ENCODE measurements around the gene PKHD1.

The PKHD1 gene

DNA sequence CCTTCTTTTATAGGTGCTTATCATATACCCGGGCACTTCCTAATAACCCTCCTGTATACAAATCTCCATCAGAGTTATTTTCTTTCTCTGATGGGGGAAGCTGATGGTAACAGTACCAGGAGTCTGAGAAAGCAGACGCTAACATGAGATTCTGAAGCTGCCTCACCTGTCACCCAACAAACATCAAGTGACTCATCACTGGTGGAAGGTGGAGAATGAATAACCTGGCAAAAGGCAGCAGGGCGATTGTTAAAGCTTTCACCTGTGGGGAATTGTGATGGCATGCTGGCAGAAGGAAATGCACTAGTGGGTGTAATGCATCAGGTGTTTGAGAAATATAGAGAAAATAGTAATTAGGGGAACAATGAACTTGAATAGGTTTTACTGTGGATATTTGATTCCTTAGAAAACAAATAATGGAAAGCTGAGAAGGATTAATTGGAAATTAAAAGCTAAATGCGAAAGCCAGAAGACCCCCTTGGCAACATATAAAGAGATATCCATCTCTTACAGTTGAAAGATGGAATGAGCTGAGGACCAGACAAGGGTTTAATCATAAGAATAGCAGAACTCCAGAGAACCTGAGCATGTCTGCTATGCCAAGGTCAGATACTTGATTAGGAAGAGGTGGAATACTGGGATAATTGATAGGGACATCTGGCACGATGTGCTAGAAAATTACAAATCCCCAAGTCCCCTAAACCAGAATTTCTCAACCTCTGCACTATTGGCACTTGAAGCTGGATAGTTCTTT is 517.1 kb downstream of the PKHD1 start:
- TF ChIP-seq, protein P1, sequence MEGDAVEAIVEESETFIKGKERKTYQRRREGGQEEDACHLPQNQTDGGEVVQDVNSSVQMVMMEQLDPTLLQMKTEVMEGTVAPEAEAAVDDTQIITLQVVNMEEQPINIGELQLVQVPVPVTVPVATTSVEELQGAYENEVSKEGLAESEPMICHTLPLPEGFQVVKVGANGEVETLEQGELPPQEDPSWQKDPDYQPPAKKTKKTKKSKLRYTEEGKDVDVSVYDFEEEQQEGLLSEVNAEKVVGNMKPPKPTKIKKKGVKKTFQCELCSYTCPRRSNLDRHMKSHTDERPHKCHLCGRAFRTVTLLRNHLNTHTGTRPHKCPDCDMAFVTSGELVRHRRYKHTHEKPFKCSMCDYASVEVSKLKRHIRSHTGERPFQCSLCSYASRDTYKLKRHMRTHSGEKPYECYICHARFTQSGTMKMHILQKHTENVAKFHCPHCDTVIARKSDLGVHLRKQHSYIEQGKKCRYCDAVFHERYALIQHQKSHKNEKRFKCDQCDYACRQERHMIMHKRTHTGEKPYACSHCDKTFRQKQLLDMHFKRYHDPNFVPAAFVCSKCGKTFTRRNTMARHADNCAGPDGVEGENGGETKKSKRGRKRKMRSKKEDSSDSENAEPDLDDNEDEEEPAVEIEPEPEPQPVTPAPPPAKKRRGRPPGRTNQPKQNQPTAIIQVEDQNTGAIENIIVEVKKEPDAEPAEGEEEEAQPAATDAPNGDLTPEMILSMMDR (IDR thresholded peaks at IDR 0.05; ENCODE audit: poor library complexity, severe bottlenecking) = no peak
- no peak overlapping the region for H3K27ac ChIP-seq (ENCODE audit: poor library complexity, severe bottlenecking)
- ATAC-seq (ENCODE audit: low read depth) (no peak), DNase-seq (ENCODE audit: low spot score) (no peak)
- no peaks in the 10 kb centered on the region for H3K4me1 ChIP-seq (ENCODE audit: insufficient read depth, poor library complexity, severe bottlenecking)
- no peak overlapping the region for H3K4me3 ChIP-seq (ENCODE audit: severe bottlenecking)
- H3K27me3 ChIP-seq (ENCODE audit: insufficient read depth, poor library complexity, severe bottlenecking) = peaks cover 3% of the 10 kb centered on the region
- H3K36me3 ChIP-seq (ENCODE audit: low read depth) = no peaks in the 10 kb centered on the region
- H3K9me3 ChIP-seq (ENCODE audit: severe bottlenecking) = no peaks in the 10 kb centered on the region

DNA sequence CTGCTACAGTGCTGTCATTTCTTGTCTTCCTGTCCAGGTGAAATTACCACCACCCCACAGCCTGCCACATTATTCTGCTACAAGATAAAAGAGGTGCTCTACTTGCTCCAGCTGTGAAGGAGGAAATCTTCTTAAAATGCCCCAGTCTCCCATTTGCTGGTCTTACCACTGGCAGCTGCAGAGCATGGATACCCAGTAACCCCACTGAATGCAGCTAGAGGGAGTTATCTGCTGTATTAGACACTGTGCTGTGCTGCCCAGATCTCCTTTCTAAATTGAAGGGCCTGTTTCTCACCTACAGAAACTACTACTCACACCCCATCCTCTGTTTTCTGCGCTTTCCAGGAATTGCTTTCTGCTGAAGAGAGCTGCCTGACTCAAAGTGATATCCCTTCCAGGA is 517.8 kb downstream of the PKHD1 start:
- Histone ChIP-seq H3K27me3 (ENCODE audit: insufficient read depth, poor library complexity, severe bottlenecking) (no peaks in the 10 kb centered on the region), H3K9me3 (ENCODE audit: severe bottlenecking) (no peaks in the 10 kb centered on the region), H3K4me3 (ENCODE audit: severe bottlenecking) (no peak overlapping the region), H3K36me3 (ENCODE audit: low read depth) (no peaks in the 10 kb centered on the region), H3K4me1 (ENCODE audit: insufficient read depth, poor library complexity, severe bottlenecking) (no peaks in the 10 kb centered on the region), H3K27ac (ENCODE audit: poor library complexity, severe bottlenecking) (no peak overlapping the region)
- TF ChIP-seq, protein P1 (IDR thresholded peaks at IDR 0.05; ENCODE audit: poor library complexity, severe bottlenecking) = no peak
- DNase-seq (ENCODE audit: low spot score) (no peak), ATAC-seq (ENCODE audit: low read depth) (no peak)

DNA sequence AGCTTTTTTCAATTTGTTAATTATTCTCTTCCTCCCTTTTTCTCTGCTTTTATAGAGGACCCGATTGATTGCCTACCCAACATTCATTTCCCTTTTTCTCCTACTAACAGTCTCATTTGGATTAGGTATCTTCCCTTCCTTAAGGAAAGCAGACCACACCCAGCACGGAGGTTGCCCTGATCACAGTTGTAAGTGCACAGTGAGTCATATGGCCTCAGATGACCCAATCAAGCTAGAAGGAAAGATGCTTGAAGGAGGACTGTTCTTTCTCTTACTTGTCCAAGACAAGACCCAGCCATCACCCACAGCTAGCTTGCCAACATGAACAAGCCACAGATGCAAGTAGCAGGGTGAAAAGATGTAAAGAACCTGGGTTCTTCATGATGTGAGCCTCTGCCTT is 518.6 kb downstream of the PKHD1 start:
- Histone ChIP-seq H3K4me1 (ENCODE audit: insufficient read depth, poor library complexity, severe bottlenecking) (no peaks in the 10 kb centered on the region), H3K27me3 (ENCODE audit: insufficient read depth, poor library complexity, severe bottlenecking) (no peaks in the 10 kb centered on the region), H3K4me3 (ENCODE audit: severe bottlenecking) (no peak overlapping the region), H3K36me3 (ENCODE audit: low read depth) (no peaks in the 10 kb centered on the region), H3K9me3 (ENCODE audit: severe bottlenecking) (no peaks in the 10 kb centered on the region), H3K27ac (ENCODE audit: poor library complexity, severe bottlenecking) (no peak overlapping the region)
- DNase-seq (ENCODE audit: low spot score) (no peak), ATAC-seq (ENCODE audit: low read depth) (peak; percentile 80; the same call in 2 of the 3 replicates)
- TF ChIP-seq, protein P1 (IDR thresholded peaks at IDR 0.05; ENCODE audit: poor library complexity, severe bottlenecking) = no peak

DNA sequence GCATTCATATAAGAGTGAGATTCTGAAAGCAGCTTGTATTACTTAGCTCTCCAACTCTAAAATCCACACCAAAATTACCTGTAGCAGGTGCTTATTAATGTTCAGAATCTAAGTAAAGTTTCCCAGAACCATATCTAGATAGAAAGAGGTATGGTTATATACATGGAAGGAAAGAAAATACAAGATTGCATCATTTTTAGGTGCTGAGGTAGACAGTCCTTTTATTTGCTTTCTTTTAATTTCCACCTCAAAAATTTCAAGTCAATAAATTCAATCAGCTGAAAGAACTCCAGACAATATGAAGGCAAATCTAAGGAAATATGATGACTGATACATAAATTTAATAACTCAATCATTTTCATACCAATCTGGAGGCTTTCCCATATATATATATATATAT is 521.9 kb downstream of the PKHD1 start:
- TF ChIP-seq, protein P1 (IDR thresholded peaks at IDR 0.05; ENCODE audit: poor library complexity, severe bottlenecking) = no peak
- H3K9me3 ChIP-seq (ENCODE audit: severe bottlenecking) = no peaks in the 10 kb centered on the region
- DNase-seq (ENCODE audit: low spot score) (no peak), ATAC-seq (ENCODE audit: low read depth) (no peak)
- H3K4me3 ChIP-seq (ENCODE audit: severe bottlenecking) = no peak overlapping the region
- H3K27ac ChIP-seq (ENCODE audit: poor library complexity, severe bottlenecking) = no peak overlapping the region
- no peaks in the 10 kb centered on the region for H3K36me3 ChIP-seq (ENCODE audit: low read depth)
- peaks cover 4% of the 10 kb centered on the region for H3K27me3 ChIP-seq (ENCODE audit: insufficient read depth, poor library complexity, severe bottlenecking)
- no peaks in the 10 kb centered on the region for H3K4me1 ChIP-seq (ENCODE audit: insufficient read depth, poor library complexity, severe bottlenecking)
